ENCODE data around the gene NDC1.
"Not testable (repeated sequence)": the region's sequence is repeated elsewhere in the genome, so short reads cannot be mapped to it uniquely, and the experiment has no call there.

Gene NDC1

DNA sequence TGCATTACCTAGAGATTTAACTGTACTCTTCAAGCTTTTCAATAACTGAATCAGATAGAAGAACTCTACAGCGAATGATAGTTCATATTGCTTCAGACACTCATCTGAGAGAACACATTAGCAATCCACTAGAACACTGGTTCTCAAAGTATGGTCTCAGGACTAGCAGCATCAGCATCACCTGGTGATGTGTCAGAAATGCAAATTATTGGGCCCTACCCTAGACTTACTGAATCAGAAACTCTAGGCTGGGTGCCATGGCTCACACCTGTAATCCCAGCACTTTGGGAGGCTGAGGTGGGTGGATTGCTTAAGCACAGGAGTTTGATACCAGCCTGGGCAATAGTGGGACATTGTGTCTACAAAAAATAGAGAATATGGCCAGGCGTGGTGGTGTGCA is 74.2 kb downstream of the NDC1 start:
- DNase-seq, result no peak

- no peak for DNase-seq
These were observed 74.6 kb downstream of the NDC1 start for GRCh38 chr1:53763461-53763860.

DNA sequence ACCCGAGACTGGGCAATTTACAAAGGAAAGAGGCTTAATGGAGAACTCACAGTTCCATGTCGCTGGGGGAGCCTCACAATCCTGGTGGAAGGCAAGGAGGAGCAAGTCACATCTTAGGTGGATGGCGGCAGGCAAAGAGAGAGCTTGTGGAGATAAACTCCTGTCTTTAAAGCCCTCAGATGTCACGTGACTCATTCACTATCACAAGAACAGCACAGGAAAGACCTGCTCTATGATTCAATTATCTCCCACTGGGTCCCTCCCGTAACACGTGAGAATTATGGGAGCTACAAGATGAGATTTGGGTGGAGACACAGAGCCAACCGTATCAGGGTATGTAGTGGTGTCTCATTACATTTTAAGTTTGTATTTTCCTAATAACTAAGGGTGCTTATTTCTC is 77.6 kb downstream of the NDC1 start:
- DNase-seq, result not testable (repeated sequence)

- no peak for DNase-seq
These were observed 82.2 kb downstream of the NDC1 start for GRCh38 chr1:53755874-53756273.

- DNase-seq, result peak; percentile 41
These were observed 83.4 kb downstream of the NDC1 start for GRCh38 chr1:53754484-53755312.

DNA sequence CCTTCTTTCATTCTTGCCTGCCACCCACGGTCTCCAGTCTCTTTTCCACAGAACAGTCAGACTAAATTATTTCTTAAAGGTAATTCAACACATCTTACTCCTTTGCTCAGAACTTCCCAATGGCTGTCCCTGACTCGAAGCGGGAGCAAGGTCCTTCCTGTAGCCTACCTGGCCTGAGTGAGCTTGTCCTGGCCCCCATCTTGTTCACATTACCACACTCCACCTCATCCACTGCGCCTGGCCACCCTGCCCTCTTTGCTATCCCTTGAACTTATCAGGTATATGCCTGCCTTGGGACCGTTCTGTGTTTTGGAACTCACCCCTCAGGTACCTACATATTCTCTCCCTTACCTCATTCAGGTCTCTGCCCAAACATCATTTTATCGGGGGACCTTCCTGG is 85.8 kb downstream of the NDC1 start:
- DNase-seq, result no peak

DNA sequence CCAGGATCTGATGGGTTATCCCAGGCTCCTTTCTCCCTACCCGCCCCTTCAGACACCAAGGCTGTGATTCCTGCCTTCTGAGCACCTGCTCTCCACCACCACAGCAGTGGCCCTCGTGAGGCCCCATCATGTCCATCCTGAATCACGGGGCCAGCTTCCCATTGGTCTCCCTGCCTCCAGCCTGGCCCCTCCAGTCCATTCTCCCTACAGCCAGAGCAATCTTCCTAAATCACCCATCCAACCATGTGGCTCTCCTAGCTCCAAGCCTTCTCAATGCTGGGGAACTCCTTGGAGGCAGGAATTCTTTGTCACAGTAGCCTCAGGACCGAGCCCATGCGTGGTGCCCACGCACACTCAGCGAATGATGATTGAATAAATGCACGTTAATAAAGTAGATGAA is 90.3 kb downstream of the NDC1 start:
- DNase-seq, result no peak

GRCh38 chr1:53740621-53741105 is 97.4 kb downstream of the NDC1 start:
- no peak for DNase-seq

GRCh38 chr1:53739109-53739681 is 98.9 kb downstream of the NDC1 start, which contains the start of gene GLIS1:
TSS of gene GLIS1 (minus strand) at chr1:53739164. CDS start at chr1:53738064, 1,100 bp downstream.
- peak; percentile 86 for DNase-seq

DNA sequence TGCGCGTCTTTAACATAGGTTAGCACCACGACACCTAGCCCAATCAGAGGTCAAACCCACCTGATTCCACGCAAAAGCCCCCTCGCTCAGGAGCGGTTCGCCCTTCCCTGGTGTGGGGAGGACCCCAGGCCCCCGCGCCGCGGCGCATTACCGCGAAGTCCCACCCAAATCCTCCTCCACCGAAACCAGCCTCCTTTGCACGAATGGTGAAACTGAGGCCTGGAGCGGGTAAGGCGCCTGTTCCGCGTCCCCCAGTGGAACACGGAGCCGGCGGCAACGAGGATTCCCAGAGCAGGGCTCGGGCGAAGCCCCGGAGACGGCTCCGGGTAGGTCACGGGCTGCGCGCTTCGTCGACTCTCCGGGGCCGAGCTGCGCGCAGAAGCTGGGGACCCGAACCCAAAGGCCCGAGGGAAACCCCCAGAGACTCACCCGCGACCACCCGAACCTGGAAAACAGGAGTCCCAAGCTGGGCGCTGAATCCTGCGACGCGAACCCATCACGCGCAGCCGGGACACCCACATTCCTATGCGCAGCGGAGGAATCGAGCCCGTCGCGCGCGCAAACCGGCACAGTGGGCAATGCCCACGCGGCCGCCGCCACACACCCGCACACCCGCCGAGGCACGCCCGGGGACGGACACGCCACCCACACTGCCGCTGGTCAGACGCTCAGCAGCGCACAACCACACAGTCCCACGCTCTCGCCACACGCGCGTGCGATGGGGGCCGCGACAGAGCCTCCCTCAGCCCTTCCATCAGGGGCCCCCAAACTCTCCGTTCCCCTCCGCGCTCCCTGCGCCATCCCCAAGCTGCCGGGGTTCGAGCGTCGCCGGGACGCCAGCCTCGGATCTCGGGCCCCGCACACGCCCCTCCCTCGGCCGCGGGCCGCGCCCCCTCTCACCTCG is 99.6 kb downstream of the NDC1 start:
- DNase-seq, result peak; percentile 74

DNA sequence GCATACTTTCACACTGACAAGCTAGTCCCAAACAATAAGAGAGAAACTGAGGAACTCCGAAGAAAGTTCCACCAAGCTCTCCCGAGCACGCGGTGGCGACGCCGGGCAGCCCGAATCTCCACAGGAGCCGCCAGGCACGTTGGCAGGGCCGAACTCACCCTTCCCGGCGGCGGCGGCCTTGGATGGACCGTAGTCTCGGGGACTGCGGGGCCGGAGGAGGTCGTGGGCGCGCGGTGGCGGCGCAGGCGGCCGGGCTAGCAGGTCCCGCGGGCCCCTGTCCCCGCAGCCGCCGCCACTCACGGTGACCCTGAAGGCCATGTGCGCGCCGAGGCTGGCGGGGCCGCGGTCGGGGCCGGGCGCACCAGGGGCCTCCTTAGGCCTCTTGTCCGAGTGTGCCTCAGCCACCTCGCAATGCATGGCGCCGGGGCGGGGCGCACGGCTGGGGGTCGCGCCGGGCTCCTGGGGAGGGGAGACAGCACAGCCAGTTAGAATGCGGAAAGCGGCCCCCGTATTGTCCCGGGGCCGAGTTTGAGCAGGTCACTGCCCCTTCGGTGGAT is 100.4 kb downstream of the NDC1 start:
- DNase-seq, result peak; percentile 42

GRCh38 chr1:53736290-53736689 is 101.8 kb downstream of the NDC1 start:
- DNase-seq, result no peak

GRCh38 chr1:53735681-53736080 is 102.4 kb downstream of the NDC1 start:
- no peak for DNase-seq

DNA sequence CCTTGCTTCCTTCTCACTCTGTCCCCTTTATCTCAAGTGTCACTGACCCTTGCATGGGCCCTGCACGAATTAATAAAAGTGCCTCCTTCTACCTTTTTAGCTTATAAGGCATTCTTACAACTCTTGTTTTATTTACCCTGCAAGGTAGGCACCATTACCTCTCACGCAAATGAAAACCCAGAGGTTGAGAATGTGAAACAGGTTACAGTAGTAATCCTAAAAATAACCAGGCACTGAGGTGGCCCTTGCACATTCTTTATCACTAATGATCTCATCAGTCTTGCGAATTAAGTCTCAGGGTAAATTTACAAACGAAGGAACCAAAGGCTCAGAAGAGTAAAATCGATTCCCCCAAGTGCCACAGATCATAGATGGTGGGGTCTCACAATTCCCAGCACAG is 102.8 kb downstream of the NDC1 start:
- DNase-seq, result no peak

DNA sequence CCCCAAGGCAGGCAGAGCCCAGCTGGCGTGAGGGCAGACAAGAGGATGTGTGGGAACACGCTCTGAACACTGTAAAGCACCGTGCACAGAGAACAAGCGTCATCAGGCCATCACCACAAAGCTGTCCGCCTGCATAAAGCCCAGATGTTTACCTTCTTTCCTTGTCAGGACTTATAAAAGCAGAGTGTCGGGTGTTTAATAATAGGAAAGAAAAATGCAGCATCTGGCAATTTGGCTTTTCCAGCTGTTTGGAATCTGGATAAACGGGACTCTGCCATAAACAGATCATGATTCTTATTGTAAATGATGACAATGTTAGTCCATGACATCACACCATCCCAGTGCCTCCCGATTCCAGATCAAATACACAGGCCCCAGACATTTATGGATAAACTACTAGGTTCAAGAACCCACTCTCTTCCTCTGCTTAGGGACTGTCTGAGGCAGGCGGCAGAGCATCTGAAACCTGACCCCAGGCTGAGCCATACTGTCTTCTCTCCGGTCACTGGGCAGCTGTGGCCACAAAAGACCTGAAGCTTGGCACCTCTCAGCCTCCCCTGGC is 103.4 kb downstream of the NDC1 start:
- no peak for DNase-seq

DNA sequence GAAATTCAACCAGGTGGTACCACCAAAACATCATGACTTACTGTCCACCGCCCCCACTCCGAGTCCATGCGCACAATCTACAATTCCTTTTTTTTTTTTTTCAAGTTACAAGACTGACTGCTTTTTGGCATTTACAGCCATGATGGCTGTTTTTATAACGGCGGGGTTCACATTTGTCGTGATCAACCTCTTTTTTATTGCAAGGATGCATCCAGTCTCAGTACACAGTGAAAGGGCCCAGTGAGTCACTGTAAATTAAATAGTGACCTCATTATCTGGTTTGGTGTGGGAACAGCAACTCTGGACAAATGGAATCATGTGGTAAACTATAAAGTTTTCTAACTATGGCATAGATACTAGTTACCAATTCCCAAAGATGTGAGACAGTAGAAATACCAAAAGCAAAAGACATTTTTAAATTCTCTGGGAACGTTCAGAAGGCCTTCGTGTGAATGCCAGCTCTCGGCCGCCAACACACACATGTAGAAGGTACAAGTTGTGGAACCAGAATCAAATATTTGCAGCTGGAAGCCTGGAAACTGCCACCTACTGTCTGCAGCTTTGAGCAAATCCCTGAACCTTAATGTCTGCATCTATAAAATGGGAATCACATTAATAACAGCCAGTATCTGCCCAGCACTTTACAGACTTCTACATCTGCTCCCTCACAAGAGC is 104.0 kb downstream of the NDC1 start:
- DNase-seq, result no peak

DNA sequence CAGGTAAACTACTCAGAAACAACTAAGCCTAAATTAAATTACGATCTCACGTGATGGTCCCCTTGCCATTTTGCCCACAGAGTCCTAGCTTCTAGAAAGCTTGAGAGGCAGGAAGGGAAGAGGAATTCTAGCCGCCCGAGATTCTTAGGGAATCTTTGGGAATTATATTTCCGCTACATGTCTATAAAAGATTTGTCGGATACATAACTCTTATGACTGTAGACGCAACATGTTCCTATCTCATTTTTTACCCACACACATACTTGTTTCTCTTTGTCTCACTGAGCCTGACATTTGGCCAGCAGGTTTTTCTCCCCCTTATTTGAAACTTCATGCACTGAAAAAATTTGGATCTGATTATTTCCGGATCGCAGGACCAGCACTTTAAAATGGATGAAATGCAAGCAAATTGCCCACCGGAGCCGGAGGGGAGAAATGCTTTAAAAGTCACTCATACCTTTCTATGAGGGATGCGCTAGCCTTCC is 104.6 kb downstream of the NDC1 start:
- no peak for DNase-seq

DNA sequence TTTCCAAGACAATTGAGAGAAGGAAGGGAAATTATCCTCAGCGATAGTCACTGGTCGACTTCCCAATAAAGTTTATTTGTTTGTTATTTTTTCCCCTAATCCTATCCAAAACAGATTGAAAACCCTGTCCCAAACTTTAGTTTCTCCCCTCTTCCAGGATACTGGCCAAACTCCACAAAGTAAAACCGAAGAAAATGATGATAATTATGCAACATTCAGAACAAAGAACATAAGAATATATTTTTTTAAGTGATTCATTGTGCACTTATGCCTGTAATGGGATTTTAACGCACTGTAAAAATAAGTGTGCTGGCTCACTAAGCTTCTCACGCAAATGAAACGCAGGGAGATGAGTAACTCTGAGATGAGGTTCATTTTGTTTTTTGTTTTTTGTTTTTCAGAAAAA is 105.2 kb downstream of the NDC1 start:
- no peak for DNase-seq

- no peak for DNase-seq
These were observed 105.7 kb downstream of the NDC1 start for GRCh38 chr1:53732409-53732808.

DNA sequence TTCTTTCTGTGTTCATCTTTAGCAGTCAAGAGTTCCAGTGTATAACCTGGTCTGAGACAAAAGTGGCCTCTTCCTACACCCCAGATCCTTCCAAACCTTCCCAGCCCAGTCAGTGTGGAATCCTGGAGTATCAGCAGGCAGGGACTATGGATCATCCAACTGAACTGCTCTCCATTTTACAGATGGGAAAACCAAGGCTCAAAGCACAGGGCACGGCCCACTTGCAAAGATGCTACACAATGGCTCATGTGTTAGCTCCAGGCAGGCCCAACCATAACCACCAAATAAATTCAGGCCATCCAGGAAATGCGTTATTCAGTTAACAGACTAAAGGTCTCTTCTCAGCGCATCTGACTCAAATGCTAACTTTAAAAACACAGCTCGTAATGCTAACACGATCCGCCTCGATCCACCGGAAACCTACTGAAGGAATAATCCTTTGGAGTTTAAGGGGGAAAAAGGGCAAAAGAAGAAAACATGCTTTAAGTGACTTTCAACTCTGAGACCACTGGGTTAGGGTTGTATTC is 106.3 kb downstream of the NDC1 start:
- no peak for DNase-seq

DNA sequence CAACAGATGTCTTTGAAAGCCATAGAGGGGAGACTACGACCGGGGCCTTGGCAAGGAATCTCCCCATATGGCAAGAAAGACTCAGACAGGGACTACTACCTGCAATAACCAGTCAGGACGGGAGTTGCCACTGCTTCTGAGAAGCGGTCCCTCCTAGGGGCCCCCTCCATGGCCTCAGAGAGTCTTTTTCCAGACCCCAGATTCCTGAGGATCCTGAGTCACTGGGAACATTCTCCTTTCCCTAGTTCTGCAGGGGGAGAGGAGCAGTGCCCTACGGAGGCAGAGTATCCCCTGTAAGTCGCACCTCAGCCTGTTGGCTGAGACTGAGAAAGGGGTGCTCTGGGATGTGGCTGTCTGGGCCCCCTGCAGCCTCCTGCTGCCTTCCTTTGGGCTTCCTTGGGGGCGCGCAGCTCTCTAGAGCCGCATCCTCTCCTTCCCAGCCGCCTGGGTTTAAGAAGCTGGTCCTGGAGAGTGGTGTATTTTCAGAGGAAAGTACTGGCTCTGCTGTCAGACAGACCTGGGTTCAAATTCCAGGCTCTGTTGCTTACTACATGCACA is 107.0 kb downstream of the NDC1 start:
- DNase-seq, result no peak
